GM18505 (cell line): ENCODE measurements around the gene OXSR1.

ENCODE experiments used
- ATAC-seq: cut with Tn5 transposase; IDR thresholded peaks from one replicate; pipeline ENCODE4 v1.9.1; 2021; ENCODE audit not compliant: unreplicated experiment
- POLR2A ChIP-seq: IDR thresholded peaks from 4 replicates; pipeline ENCODE4 v1.6.1; 2011; ENCODE audit warnings: borderline replicate concordance; ENCODE audit not compliant: insufficient read depth, insufficient read length; ENCODE audit errors: extremely low read depth

OXSR1 gene

DNA sequence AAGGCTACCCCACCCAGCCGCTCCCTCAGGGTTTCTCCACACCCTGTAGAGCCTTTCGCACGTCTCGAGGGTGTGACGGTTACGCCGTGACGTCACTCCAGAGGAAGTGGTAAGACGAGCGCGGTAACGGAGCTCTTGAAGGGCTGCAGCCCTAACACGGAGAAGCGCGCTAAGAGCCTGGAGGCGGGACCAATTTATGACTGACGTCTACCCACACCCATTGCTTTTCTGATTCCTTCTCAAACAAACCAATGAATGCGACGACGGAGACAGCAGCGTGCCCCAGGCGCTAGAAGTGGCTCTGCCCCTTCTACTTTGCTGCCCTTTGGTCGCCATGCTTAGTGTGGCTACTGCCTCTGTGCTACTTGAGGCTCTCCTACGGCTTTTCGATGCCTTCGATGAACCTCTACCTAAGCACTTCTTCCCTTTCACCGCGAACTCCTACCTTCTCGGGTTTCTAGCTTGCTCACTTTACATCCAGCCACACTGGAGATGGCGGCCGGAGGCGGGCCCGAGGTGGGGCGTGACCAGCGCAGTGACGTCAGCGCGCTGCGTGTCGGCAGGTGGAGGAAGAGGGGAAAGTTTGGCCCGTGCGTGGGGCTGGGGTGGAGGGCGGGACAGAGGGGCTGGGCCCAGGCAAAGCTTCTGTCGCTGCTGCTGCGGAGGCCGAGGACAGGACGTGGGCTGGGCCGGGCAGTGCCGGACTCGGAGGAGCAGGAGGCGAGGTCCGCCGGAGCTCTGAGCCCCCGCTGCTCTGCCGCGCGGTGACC lies at the start of gene OXSR1:
OXSR1 (plus strand) TSS at position 586 of the 770 bp plus-strand sequence. CDS start 340 bp downstream, outside the sequence.
- ATAC-seq = peak; percentile 89
- peak; percentile 82 for TF ChIP-seq POLR2A

DNA sequence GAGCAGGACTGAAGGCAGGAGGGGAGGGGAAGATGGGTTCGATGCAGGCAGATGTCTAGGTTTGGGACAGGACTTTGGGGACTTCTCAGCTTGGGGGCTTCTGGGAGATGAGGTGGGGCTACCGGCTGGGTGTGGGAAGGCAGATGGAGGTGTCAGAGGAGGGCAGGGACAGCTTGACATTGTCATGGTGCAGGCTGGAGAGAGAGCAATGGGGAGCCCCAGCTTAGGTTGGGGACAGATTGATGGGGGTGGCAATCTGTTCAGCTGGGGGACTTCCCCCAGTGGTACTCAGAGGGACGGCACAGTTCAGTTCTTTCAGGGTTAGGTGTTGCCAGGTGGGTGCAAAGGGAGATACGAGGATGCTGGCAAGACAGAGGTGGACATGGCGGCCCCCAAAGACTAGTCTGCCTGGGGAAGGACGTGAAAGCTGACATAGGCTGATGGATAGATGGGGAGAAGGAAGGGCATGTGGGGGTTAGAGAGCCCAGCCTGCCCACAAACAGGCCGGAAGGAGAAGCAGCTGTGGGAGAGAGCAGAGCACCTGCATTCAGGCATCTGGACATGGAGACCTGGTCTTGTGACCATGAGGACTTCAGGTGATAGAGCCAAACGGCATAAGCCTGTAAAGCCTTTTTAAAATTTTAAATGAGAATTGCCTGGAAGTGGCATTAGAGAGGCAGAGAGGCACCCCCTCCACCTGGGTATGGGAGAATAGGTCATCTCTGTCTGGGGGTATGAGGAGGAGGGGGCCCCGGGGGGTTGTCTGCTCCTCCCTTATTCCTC lies 49.5 kb upstream of the OXSR1 start:
- no peak for ATAC-seq

DNA sequence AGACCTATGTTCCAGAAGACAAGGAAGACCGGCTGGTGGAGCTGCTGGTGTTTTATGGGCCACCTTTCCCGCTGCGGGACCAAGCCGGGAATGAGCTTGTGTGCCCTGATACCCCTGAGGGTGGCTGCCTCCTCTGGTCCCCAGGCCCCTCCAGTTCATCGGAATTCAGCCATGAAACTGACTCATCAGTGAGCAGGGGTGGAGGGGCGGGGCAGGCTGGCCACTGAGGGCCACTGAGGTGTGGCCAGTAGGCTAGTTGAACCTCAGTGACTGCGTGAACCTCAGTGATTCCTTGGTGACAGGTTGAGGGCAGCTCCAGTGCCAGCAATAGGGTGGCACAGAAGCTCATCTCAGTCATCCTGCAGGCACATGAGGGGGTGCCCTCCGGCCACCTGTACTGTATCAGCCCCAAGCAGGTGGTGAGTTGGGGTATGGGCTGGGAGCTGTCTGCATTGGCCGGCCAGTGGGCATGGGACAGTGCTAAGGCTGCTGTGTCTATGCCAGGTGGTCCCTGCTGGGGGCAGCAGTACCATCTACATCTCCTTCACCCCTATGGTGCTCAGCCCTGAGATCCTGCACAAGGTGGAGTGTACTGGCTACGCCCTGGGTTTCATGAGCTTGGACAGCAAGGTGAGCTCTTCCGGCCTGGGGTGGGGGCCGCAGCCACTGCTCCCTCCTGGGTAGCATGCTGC lies 48.7 kb upstream of the OXSR1 start:
- TF ChIP-seq POLR2A = no peak
- ATAC-seq = no peak

More for the DNA sequence above, 49.5 kb upstream of the OXSR1 start:
- no peak for TF ChIP-seq POLR2A

DNA sequence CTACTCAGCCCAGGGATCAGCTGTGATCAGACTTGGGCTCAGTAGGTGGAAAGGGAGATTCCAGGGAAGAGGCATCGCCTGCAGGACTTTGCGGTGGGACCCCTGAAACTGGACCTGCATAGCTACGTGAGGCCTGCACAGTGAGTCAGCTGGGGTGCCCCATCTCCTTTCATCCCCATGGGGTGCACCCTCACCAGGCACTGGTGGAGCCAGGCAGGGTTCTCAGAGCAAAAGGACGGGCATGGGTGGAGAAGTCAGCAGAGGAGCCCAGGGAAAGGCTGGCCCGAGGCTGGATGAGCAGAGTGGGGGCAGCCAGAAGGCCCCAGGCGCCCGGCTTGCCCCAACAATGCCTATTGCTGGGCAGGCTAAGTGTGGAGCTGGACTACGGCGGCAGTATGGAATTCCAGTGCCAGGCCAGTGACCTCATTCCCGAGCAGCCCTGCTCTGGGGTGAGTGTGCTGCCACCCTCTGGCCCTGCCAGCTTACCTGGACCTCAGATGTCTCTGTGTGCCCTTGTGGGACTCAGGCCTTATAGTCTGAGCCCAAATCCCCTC lies 48.1 kb upstream of the OXSR1 start:
- no peak for ATAC-seq
- no peak for TF ChIP-seq POLR2A

DNA sequence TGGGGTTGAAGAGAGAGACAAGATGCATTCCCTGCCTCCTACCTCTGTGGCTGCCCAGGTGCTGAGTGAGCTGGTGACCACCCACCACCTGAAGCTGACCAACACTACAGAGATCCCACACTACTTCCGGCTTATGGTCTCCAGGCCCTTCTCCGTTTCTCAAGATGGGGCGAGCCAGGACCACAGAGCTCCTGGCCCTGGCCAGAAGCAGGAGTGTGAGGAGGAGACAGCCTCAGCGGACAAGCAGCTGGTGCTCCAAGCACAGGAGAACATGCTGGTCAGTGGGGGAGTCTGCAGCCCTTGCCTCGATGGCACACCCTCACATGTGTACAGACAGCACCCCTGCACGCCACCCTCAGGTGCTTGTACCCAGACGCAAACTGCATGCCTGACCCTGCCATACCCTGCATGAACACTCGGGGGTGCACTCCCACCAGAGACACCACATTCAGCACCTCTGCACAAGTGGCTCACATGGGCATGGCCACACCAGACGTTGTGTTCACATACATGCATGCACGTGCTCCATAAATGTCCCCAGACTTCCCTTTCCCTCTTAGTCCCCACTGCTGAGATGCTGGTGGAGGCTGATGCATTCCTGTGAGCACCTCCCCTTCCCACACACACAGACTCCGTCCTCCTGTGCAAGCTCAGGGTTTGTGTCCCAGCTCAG lies 47.5 kb upstream of the OXSR1 start:
- ATAC-seq = no peak
- TF ChIP-seq POLR2A = no peak

DNA sequence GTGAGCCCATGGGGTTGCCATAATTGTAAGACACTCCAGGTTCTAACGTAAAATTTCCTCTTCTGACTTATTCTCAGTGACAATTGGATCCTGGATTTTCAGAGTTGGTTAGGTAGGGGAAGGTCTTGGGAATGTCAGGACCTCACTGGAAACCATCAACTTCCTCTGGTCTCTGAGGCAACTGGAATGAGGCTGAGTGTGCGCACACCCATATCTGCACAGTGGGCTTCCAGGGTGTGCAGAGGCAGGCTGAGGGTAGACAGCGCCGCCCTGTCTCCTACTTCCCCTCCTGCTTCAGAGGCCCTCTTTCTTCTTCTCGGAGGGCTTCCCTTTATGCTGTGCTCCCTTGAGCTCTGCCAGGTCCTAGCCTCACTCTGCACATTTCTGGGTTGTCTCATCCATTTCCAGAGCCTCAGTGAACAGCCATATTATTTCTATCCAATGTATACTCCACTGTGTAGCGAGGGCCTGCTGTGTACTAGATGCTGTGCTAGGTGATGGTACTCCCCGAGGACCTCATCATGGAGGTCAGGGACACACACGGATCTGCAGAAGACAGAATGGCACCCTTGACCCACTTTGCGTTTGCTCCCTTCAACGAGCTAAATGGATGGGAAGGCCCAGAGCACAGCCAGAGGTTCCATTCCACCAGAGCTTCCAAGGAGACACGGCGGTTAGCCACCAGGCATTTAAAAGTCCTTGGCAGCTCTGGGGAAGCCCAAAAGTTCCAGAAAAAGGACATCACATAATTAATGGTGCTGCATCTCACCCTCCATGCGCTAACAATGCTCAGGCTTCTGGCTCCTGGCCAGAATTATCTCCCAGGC lies 46.7 kb upstream of the OXSR1 start:
- ATAC-seq = no peak
- no peak for TF ChIP-seq POLR2A

DNA sequence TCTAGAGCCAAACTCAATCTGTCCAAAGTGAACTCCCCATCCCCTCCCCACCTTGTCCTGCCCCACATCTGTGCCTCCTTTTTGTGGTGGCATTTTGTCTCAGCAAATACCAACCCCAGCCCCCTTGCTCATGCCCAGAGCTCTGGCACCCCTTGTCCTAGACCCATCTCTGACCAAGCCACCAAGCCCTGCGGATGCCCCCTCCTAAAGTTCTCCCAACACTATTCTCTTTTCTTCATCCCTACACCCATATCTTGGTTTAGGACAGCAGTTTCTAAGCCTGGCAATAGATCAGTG lies 46.1 kb upstream of the OXSR1 start:
- no peak for ATAC-seq
- no peak for TF ChIP-seq POLR2A

DNA sequence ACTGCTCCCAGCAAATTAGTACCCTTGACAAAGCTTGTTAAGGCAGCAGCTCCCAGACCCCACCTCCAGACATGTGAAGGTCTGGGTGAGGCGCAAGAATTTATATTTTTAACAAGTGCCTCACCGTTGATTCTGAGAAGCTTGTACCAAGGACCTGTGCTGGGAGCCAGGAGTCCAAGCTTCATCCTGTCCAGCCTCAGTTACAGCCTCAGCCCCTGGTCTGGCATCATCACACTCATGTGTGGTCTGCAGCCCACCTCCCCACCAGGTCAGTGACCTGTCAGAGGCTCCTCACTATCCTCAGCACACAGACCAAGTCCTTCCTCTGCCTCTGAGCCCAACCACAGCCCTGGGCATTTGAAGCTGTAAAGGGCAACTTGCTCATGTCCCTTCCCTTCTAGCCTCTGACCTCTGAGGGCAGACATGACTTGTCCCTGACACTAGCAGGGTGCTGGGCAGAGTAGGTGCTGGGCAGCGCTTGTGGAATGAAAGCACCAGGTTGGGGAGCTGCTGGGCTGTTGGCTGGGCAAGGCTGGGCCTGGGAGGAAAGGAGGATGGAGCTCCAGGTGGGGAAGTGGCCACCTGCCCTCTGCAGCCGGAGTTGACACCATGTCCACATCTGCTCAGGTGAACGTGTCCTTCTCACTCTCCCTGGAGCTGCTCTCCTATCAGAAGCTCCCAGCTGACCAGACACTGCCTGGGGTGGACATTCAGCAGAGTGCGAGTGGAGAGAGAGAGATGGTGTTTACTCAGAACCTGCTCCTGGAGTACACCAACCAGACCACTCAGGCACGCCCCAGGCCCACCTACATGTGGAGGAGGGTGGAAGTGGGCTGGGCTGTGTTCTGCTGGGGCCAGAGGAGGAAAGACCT lies 45.3 kb upstream of the OXSR1 start:
- ATAC-seq = no peak
- no peak for TF ChIP-seq POLR2A

DNA sequence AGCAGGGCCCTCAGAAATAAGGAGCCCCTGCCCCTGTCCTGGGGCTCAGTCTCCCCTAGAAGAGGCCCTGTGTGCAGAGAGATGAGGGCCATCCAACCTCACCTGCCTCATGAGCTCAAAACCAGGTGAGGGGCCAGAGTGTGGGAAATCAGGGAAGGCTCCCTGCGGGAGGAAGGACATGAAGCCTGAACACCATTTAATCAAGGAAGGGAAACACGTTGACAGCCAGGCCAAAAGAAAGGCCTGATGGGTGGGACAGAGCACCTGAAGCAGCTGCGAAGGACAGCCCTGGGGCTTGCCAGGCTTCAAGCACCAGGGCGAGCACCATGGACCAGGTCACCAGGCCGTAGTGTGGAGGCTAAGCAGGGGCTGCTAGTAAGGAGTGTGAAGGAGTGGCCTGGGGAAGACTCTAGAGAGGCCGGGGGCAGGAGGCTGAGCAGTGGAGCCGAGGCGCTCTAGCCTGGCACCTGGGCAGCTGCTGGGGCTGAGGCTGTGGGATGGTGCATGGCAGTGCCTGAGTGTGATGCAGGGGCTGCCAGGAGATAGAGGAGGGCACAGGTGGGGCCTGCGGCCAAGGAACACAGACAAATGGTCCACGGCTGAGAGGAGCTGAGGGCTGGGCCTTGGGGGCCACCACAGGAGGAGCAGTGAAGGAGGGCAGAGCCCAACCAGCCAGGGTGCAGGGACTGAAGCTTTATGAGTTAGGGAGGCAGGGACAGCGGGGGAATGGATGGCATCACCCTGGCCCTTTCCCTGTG lies 44.5 kb upstream of the OXSR1 start:
- TF ChIP-seq POLR2A = no peak
- ATAC-seq = no peak

DNA sequence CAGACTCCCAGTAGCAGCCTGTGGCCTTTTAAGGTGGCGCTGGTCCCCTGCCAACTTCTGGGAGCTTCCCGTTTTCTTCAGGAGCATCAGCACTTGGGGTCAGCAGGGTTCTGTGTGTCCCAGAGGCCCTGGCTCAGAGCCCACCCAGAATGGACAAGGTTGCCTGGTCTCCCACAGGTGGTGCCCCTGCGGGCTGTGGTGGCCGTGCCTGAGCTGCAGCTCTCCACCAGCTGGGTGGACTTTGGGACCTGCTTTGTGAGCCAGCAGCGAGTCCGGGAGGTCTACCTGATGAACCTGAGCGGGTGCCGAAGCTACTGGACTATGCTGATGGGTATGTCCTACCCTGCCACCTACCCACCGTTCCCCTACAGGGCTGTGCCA lies 43.9 kb upstream of the OXSR1 start:
- TF ChIP-seq POLR2A = no peak
- ATAC-seq = no peak

DNA sequence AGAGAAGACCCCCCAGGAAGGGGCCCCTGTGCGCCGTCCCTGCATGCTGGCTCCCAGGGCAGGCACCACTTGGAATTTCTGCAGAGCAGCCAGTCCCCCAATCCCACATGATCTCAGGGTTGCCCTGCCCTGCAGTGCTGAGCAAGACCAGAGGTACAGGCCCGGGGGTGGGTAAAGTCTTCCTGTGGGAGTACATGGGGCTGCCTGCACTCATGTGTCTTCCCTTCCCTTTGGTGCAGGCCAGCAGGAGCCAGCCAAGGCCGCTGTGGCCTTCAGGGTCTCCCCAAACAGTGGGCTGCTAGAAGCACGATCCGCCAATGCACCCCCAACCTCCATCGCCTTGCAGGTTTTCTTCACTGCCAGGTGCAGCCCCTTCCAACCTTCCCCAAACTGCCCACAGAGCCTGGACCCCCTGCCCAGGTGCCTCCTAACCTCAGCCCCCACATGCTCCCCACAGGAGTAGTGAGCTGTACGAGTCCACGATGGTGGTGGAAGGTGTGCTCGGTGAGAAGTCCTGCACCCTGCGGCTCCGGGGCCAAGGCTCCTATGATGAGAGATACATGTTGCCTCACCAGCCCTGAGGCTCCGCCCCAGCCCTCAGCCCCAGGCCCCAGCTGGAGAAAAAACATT lies 43.4 kb upstream of the OXSR1 start:
- no peak for TF ChIP-seq POLR2A
- no peak for ATAC-seq

DNA sequence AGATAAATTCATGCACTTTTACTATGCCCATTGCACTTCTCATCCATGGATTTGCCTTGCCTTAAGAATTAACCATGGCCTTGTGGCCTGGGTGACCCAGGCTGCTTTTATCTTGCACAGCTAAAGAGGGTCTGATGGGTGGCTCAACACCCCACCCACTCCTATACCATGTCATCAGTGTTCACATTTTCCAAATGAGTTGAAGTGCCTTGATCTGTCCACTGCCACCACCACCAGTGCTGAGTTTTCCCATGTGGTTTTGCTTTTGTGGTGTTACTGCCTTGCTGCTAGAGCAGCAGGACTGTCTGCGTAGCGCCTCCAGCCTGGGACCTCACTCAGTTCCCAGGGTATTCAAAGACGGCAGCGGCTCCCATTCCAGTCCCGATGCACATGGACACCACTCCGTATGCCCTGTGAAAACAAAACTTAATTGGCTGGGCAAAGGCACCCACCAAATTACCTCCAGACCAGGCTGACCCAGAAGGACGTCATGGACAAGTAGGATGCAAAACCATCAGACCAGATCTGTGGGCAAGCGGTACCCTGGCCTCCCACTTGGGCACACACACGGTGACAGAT lies 42.5 kb upstream of the OXSR1 start:
- ATAC-seq = no peak
- TF ChIP-seq POLR2A = no peak
